ENCODE measurements around the gene CFDP1.

CFDP1 gene

GRCh38 chr16:75317532-75317931 is 115.8 kb downstream of the CFDP1 start:
- no peak for DNase-seq

- DNase-seq, result no peak
Measured at GRCh38 chr16:75317101-75317522, 116.2 kb downstream of the CFDP1 start.

GRCh38 chr16:75315539-75316306 is 117.6 kb downstream of the CFDP1 start:
- no peak for DNase-seq

- no peak for DNase-seq
Measured at GRCh38 chr16:75312875-75313274, 120.4 kb downstream of the CFDP1 start.

- DNase-seq, result no peak
Measured at GRCh38 chr16:75311383-75311938, 121.8 kb downstream of the CFDP1 start.

GRCh38 chr16:75310541-75310940 is 122.8 kb downstream of the CFDP1 start:
- no peak for DNase-seq

DNA sequence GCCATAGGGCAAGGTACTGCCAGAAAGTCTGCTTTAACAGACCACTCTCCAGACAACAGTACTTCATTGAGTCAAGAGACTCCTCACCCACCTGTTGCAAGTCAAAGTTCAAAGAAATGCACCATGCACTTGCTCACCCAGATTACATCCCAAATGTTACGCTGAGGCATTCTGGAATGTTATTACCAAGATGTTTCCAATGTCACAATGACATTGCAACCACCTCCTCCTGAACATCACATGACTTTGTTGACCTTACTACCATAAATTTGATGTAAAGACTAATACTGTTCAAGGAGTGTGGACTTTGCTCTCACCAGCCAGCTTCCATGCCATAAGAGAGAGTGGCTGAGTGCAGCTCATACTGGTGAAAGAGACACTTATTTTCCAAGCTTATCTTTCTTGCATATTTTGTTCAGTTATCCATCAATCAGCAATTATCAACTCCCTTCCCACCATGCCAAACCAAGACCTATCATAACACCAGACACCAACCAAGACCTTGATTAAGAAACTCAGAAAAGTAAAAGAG is 123.3 kb downstream of the CFDP1 start:
- no peak for DNase-seq

DNA sequence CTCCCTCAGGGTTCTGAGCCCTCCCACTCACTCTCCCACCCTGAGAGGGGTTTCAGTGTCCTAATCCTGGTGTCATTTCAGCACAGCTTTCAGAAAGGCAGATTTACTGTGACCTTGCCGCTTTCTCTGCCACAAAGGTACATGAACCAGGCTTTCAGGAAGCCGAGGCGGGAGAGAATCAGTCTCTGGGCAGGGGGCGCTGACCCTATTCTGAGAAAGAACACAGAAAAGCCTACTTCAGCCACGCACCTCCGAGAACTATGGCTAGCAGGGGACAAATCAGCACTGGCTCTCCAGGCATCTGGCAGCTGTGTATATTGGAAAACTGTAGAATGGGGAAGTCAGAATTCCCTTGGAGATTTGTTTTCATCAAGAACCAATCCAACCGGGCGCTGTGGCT is 124.1 kb downstream of the CFDP1 start:
- no peak for DNase-seq

- DNase-seq, result no peak
Measured at GRCh38 chr16:75308011-75308410, 125.3 kb downstream of the CFDP1 start.

GRCh38 chr16:75307506-75307905 is 125.8 kb downstream of the CFDP1 start:
- DNase-seq, result no peak

DNA sequence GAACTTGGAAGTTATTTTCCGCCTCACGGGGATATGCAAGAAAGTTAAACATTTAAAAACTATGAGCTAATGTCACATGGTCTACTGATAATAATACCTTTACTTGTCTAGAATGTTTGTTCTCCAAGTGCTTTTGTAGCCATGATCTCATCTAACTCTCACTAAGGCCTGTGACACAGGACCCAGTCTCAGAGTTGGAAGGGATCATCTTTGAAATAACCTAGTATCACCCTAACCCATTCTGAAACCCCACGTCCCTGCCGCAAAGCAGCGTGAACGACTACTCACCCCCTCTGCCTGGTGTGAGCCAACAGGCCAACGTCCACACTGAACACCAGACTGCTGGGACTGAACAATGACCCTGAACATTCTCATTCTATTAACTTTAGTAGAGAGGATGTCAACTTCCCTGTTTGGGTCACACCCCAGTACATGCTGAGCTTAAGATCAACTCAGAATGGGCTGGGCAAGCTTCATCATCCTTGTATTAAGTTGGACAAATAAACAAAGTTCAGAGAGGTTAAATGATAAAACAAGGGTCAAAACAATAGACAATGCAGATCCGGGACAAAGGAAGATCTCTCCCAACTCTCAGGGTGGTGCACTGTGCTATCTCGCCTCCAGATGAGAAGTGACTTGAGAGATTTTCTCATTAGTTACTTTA is 127.1 kb downstream of the CFDP1 start:
- DNase-seq, result no peak

DNA sequence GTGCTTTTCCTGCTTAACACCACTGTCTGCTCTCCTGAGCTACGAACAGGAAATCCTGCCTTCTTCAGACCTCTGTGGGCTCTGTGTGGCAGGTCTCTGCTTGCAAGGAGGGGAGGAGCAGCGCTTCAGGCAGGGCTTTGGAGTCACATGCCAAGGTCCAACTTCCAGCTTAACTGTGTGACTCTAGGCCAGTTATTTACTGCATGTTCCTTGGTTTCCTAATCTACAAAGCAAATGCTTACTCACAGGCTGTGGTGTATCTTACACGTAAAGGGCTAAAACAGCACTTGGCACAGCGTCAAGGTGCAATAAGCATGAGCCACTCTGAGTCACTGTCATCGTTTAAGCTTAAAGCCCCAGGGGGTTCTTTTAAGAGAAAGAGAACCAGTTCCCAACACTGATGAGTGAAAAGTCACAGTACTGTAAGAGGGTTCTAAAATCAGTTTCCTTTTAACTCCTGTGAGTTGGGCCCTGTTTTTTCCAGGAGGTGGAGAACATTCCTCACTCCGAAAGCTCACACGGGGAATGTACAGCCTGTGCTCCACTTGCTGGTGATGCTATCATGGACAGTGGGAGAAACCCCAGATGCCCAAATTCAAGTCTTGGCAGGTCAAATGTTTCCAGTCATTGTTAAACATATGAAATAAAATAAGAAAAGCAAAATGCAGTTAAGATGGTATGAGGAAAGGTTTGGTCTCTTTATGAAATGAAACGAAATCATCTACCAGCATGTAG is 127.8 kb downstream of the CFDP1 start:
- DNase-seq, result no peak

- DNase-seq, result no peak
Measured at GRCh38 chr16:75304521-75305363, 128.6 kb downstream of the CFDP1 start.

- DNase-seq, result no peak
Measured at GRCh38 chr16:75301804-75302203, 131.5 kb downstream of the CFDP1 start.

- no peak for DNase-seq
Measured at GRCh38 chr16:75298267-75298666, 135.0 kb downstream of the CFDP1 start.

GRCh38 chr16:75296606-75297005 is 136.7 kb downstream of the CFDP1 start:
- DNase-seq, result no peak

GRCh38 chr16:75294773-75295459 is 138.4 kb downstream of the CFDP1 start:
- no peak for DNase-seq

GRCh38 chr16:75293772-75294171 is 139.5 kb downstream of the CFDP1 start:
- no peak for DNase-seq

DNA sequence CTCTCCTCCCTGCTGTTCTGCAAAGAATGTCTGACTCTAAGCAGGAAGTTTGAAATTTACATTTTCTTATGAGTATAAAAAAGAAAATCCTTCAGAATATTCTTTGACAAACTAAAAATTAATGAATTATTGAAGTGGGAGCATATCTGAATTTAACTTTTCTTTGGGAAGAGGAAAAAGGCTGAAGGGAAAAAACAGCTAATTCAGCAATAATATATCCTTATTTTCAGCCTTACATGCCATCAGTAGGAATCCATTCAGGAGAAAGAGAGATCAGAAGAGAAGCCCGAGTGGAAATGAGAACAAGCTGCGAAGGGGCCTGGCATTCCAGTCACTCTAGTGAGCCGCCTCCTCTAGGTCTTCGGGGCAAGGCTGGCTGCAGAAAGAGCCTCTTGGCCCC is 140.1 kb downstream of the CFDP1 start:
- no peak for DNase-seq

GRCh38 chr16:75292691-75293090 is 140.6 kb downstream of the CFDP1 start:
- DNase-seq, result no peak

DNA sequence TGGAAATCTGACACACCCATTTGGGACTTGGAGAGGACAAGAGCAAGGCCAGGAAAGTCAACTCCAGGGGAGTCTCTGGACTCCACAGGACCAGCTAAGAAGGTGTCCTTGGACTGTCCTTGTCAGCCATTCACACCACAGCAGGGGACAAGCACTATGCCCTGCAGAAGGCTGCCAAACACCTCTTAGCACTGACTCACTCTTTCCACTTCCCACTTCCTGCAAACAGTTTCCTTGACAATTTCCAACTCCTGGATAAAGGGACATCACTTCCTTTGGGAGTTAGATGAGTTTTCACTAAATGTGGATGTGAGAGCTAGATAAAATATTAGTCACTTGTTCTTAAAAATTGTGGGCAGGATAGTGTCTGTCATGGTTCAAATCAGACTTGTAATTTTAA is 144.1 kb downstream of the CFDP1 start:
- DNase-seq, result no peak
